IMR-90 (cell line): ENCODE results near the gene FOXK2. TPM values are rescaled to one million over a fixed set of nuclear protein-coding genes. Genes with fewer than 3 reads are reported as not detected.

Experiments
- ATAC-seq: fragments of 200-7000 bp; cut with Tn5 transposase; 2 replicates; pipeline ENCODE4 v1.9.1; 2020; ENCODE audit warnings: low read depth, mild to moderate bottlenecking, moderate library complexity
- BruUV-seq: library from RNA; stranded (reverse); fragments of 400-500 nt; replicated peaks from 2 replicates; lab custom pipeline; 2021; lab: Mats Ljungman, UMichigan
- CTCF ChIA-PET: fragments of 300-600 bp; formaldehyde crosslinking; extraction: SDS; loops from one replicate; lab custom pipeline; 2021; ENCODE audit warnings: antibody characterized with exemption; lab: Yijun Ruan, JAX
- POLR2A ChIA-PET: fragments of 300-600 bp; sonication (Branson Sonifier 250); formaldehyde crosslinking; loops from one replicate; lab custom pipeline; 2022; ENCODE audit warnings: antibody characterized with exemption; ENCODE audit not compliant: unreplicated experiment; lab: Charles Lee
- DNase-seq: peaks from one replicate; pipeline ENCODE4 v3.0.0; 2013
- H2AFZ ChIP-seq: replicated peaks from 2 replicates; pipeline ENCODE3; 2013; ENCODE audit warnings: low read length, mild to moderate bottlenecking; ENCODE audit not compliant: poor library complexity
- H2AK5ac ChIP-seq: 2 replicates; pipeline ENCODE4 v1.6.1; 2013; ENCODE audit warnings: low read depth, low read length, inconsistent platforms
- H2AK9ac ChIP-seq: replicated peaks from 2 replicates; pipeline ENCODE3; 2013; ENCODE audit warnings: mild to moderate bottlenecking, low read depth, low read length, moderate library complexity; ENCODE audit not compliant: poor library complexity
- H2BK120ac ChIP-seq: 2 replicates; pipeline ENCODE4 v1.6.1; 2013; ENCODE audit warnings: low read depth, low read length, inconsistent platforms
- H2BK15ac ChIP-seq: 3 replicates; pipeline ENCODE4 v1.6.1; 2013; ENCODE audit warnings: low read depth, low read length, inconsistent platforms
- H2BK20ac ChIP-seq: 2 replicates; pipeline ENCODE4 v1.6.1; 2013; ENCODE audit warnings: low read depth, mild to moderate bottlenecking, inconsistent platforms, low read length, moderate library complexity
- H2BK5ac ChIP-seq: 2 replicates; pipeline ENCODE4 v1.6.1; 2013; ENCODE audit warnings: mild to moderate bottlenecking, low read depth, low read length, inconsistent platforms; ENCODE audit not compliant: poor library complexity, severe bottlenecking
- H3K14ac ChIP-seq: replicated peaks from 2 replicates; pipeline ENCODE4 v1.6.1; 2013; ENCODE audit warnings: low read depth, low read length, inconsistent platforms
- H3K18ac ChIP-seq: 2 replicates; pipeline ENCODE4 v1.6.1; 2013; ENCODE audit warnings: low read depth, low read length, control low read depth
- H3K23ac ChIP-seq: 2 replicates; pipeline ENCODE4 v1.6.1; 2013; ENCODE audit warnings: low read depth, low read length, inconsistent platforms
- H3K27ac ChIP-seq: 2 replicates; pipeline ENCODE4 v1.5.1; 2013; ENCODE audit warnings: mild to moderate bottlenecking, control low read depth, low read length; ENCODE audit not compliant: insufficient read depth
- H3K27me3 ChIP-seq: 2 replicates; pipeline ENCODE4 v1.6.1; 2013; ENCODE audit warnings: low read length; ENCODE audit not compliant: control insufficient read depth, insufficient read depth
- H3K36me3 ChIP-seq: 2 replicates; pipeline ENCODE4 v1.6.1; 2013; ENCODE audit warnings: low read length, mixed read lengths; ENCODE audit not compliant: control insufficient read depth, insufficient read depth
- H3K4ac ChIP-seq: 2 replicates; pipeline ENCODE4 v1.6.1; 2013; ENCODE audit warnings: low read depth, low read length, inconsistent platforms
- H3K4me1 ChIP-seq: 2 replicates; pipeline ENCODE4 v1.6.1; 2013; ENCODE audit warnings: low read length, mixed read lengths; ENCODE audit not compliant: control insufficient read depth, insufficient read depth
- H3K4me2 ChIP-seq: 2 replicates; pipeline ENCODE4 v1.6.1; 2013; ENCODE audit warnings: low read depth, mild to moderate bottlenecking, control low read depth, low read length, moderate library complexity
- H3K4me3 ChIP-seq: 2 replicates; pipeline ENCODE4 v1.5.1; 2013; ENCODE audit warnings: low read depth, mild to moderate bottlenecking, control low read depth, low read length, moderate library complexity; ENCODE audit not compliant: insufficient read depth
- H3K56ac ChIP-seq: 2 replicates; pipeline ENCODE4 v1.6.1; 2013; ENCODE audit warnings: low read length, inconsistent platforms; ENCODE audit not compliant: insufficient read depth; ENCODE audit errors: extremely low read depth
- H3K79me1 ChIP-seq, 2 experiments: 2 replicates each; pipeline ENCODE4 v1.6.1; 2013; ENCODE audit warnings: low read length in 2 of 2, inconsistent platforms in 1 of 2, low read depth in 1 of 2
- H3K9ac ChIP-seq: 2 replicates; pipeline ENCODE4 v1.6.1; 2013; ENCODE audit warnings: low read depth, low read length, control low read depth
- H3K9me1 ChIP-seq: 2 replicates; pipeline ENCODE4 v1.6.1; 2013; ENCODE audit warnings: low read length, inconsistent platforms; ENCODE audit not compliant: insufficient read depth
- H3K9me3 ChIP-seq: 2 replicates; pipeline ENCODE4 v1.6.1; 2013; ENCODE audit warnings: low read length; ENCODE audit not compliant: control insufficient read depth, insufficient read depth
- H4K20me1 ChIP-seq: 2 replicates; pipeline ENCODE4 v1.6.1; 2013; ENCODE audit warnings: low read length, inconsistent platforms; ENCODE audit not compliant: insufficient read depth
- H4K5ac ChIP-seq: 2 replicates; pipeline ENCODE4 v1.6.1; 2013; ENCODE audit warnings: mild to moderate bottlenecking, low read depth, low read length, control low read depth
- H4K8ac ChIP-seq, 2 experiments: 2 replicates each; pipeline ENCODE4 v1.6.1; 2013; ENCODE audit warnings: low read depth in 2 of 2, low read length in 2 of 2, control low read depth in 1 of 2, inconsistent platforms in 1 of 2
- H4K91ac ChIP-seq: 2 replicates; pipeline ENCODE4 v1.6.1; 2013; ENCODE audit warnings: low read depth, low read length, inconsistent platforms; ENCODE audit not compliant: insufficient read depth
- CTCF ChIP-seq: conservative IDR thresholded peaks from 2 replicates; pipeline ENCODE4 v1.5.1; 2012; ENCODE audit warnings: mild to moderate bottlenecking, low read depth, low read length, improper control_type of control experiment
- FOS ChIP-seq: fragments of 150-350 bp; IDR thresholded peaks from 2 replicates; pipeline ENCODE4 v1.6.1; 2016; ENCODE audit warnings: low read depth, low read length
- MXI1 ChIP-seq: IDR thresholded peaks from 2 replicates; pipeline ENCODE4 v1.6.1; 2012; ENCODE audit warnings: low read depth, mild to moderate bottlenecking, low read length, moderate library complexity, borderline replicate concordance
- NFE2L2 ChIP-seq: fragments of 150-350 bp; IDR thresholded peaks from 2 replicates; pipeline ENCODE4 v1.6.1; 2016; ENCODE audit warnings: low read depth, mild to moderate bottlenecking, low read length
- POLR2A ChIP-seq: IDR thresholded peaks from 2 replicates; pipeline ENCODE4 v1.6.1; 2012; ENCODE audit warnings: mild to moderate bottlenecking, low read depth, low read length
- RFX5 ChIP-seq: IDR thresholded peaks from 2 replicates; pipeline ENCODE4 v1.8.0; 2012; ENCODE audit warnings: low read depth, mild to moderate bottlenecking, low read length, moderate library complexity
- WGBS, 2 experiments: methylation state at CpG; one replicate each; pipeline versions ENCODE4 v1.1.5 to v1.1.7; 2013; ENCODE audit warnings: missing lambda C conversion rate in 2 of 2; ENCODE audit not compliant: insufficient read length in 1 of 2; ENCODE audit errors: extremely low coverage in 2 of 2; 5-methylcytosine and 5-hydroxymethylcytosine counted together
- dilution Hi-C: fragments of 300-500 bp; cut with HindIII; formaldehyde crosslinking; loops from one replicate; pipeline ENCODE4 v1.14.3; 2018; ENCODE audit warnings: low sequenced_read_pairs; ENCODE audit not compliant: unreplicated experiment
- in situ Hi-C: fragments of 300-500 bp; cut with MboI; formaldehyde crosslinking; loops from 3 replicates; pipeline ENCODE4 v1.14.3; 2019; ENCODE audit warnings: low sequenced_read_pairs, inconsistent platforms, mixed read lengths
- intact Hi-C: fragments of 100-400 bp; cut with micrococcal nuclease; formaldehyde crosslinking; loops from 2 replicates; pipeline ENCODE4 v1.10.0; 2022
- polyA plus RNA-seq, 3 experiments: library from polyadenylated mRNA; depleted of rRNA; stranded (reverse); fragments of >200 nt; gene quantifications; 2 replicates each; pipeline ENCODE4 v1.2.3, GENCODE V29; 2012; ENCODE audit warnings: low replicate concordance in 1 of 3
- total RNA-seq: library from RNA; depleted of rRNA; stranded (reverse); fragments of >200 nt; gene quantifications from 2 replicates; pipeline ENCODE4 v1.2.3, GENCODE V29; 2012
- TF ChIP-seq, protein P1 (sequence below): fragments of 150-350 bp; IDR thresholded peaks from 2 replicates; pipeline ENCODE4 v1.6.1; 2017; ENCODE audit warnings: mild to moderate bottlenecking, antibody characterized with exemption, low read length, low read depth

Gene FOXK2
- total and polyA plus RNA-seq, 2 of the 4 experiments (the other 2 are of a cell fraction), result 12.5 to 20.0 TPM

- in situ Hi-C loops, result no loop called here
- no peak overlapping the region for H3K4me2 ChIP-seq
- CTCF ChIA-PET, result no interaction called here
- POLR2A ChIA-PET, result no interaction called here
- H4K20me1 ChIP-seq, result peaks cover 72% of the 10 kb centered on the region
- no peak overlapping the region for H3K23ac ChIP-seq
- no peak overlapping the region for H2AK9ac ChIP-seq
- H3K4ac ChIP-seq, result no peak overlapping the region
- H3K9ac ChIP-seq, result no peak overlapping the region
- no peak overlapping the region for H4K5ac ChIP-seq
- no peak overlapping the region for H4K91ac ChIP-seq
- H2BK20ac ChIP-seq, result no peak overlapping the region
- H3K4me1 ChIP-seq, result peaks cover 7% of the 10 kb centered on the region
- no peak overlapping the region for H4K8ac ChIP-seq
- BruUV-seq, result no TSS peak
- peaks cover 31 to 79% of the 10 kb centered on the region in 2 experiments for H3K79me1 ChIP-seq
- H3K4me3 ChIP-seq, result no peak overlapping the region
- dilution Hi-C loops, result no loop called here
- intact Hi-C loops, result no loop called here
- 89% methylated on average over 12 of the region's 31 CpGs; no CpG with 5 or more reads in 1 of the 2 experiments for WGBS, 2 experiments
- no peak overlapping the region for H2BK120ac ChIP-seq
- no peak overlapping the region for H2AK5ac ChIP-seq
- H2AFZ ChIP-seq, result no peak overlapping the region
- no peak overlapping the region for H2BK5ac ChIP-seq
- H3K56ac ChIP-seq, result no peak overlapping the region
- H3K27ac ChIP-seq, result no peak overlapping the region
- H3K9me1 ChIP-seq, result peaks cover 25% of the 10 kb centered on the region
- no peaks in the 10 kb centered on the region for H3K27me3 ChIP-seq
- no peak overlapping the region for H2BK15ac ChIP-seq
- no peak for TF ChIP-seq RFX5
- TF ChIP-seq CTCF, result no peak
- TF ChIP-seq, protein P1, sequence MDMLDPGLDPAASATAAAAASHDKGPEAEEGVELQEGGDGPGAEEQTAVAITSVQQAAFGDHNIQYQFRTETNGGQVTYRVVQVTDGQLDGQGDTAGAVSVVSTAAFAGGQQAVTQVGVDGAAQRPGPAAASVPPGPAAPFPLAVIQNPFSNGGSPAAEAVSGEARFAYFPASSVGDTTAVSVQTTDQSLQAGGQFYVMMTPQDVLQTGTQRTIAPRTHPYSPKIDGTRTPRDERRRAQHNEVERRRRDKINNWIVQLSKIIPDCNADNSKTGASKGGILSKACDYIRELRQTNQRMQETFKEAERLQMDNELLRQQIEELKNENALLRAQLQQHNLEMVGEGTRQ, result no peak
- no peak for TF ChIP-seq POLR2A
- no peak for TF ChIP-seq NFE2L2
- no peak for TF ChIP-seq FOS
- TF ChIP-seq MXI1, result no peak
- DNase-seq (no peak), ATAC-seq (no peak)
- H3K14ac ChIP-seq, result no peak overlapping the region
- no peaks in the 10 kb centered on the region for H3K9me3 ChIP-seq
- peaks cover 8% of the 10 kb centered on the region for H3K36me3 ChIP-seq
- no peak overlapping the region for H3K18ac ChIP-seq
Measured at GRCh38 chr17:82561429-82562035, 42.0 kb downstream of the FOXK2 start.
